ENCODE measurements around the gene LINGO4. TPM values are rescaled to one million over a fixed set of nuclear protein-coding genes. Genes with fewer than 3 reads are reported as not detected.

The LINGO4 gene
- total RNA-seq, 1 experiment from 2014 or later: not detected

GRCh38 chr1:151837197-151837596, 32.0 kb upstream of the LINGO4 start:
- Histone ChIP-seq H3K4me1 (replicated peaks; ENCODE audit: insufficient read depth) (peaks cover 43% of the 10 kb centered on the region), H3K36me3 (ENCODE audit: low read depth) (no peaks in the 10 kb centered on the region), H3K9me2 (ENCODE audit: insufficient read depth) (no peaks in the 10 kb centered on the region), H3K9me3 (ENCODE audit: insufficient read depth, low read depth) (no peaks in the 10 kb centered on the region), H3K27ac (peak overlapping the region; percentile 12; the same call in 1 of the 2 replicates), H3F3A (ENCODE audit: insufficient read depth, low read depth) (peaks cover 32% of the 10 kb centered on the region), H3K79me2 (ENCODE audit: low read depth) (peaks cover 18% of the 10 kb centered on the region; the same call in 1 of the 2 replicates), H3K4me3 (no peak overlapping the region), H2AFZ (no peak overlapping the region), H3K4me2 (peak overlapping the region; percentile 77), H3K27me3 (ENCODE audit: insufficient read depth, low read depth) (no peaks in the 10 kb centered on the region), H4K20me1 (ENCODE audit: insufficient read depth) (no peaks in the 10 kb centered on the region)
- ChIA-PET POLR2A (ENCODE audit: unreplicated experiment) (interaction anchor here (0.6 kb wide), 1 partner anchor 1926 kb away, joined by 6 read pairs; no protein-coding TSS in a partner anchor), CTCF (interaction anchor here (0.6 to 1.2 kb wide), 7 partner anchors 77 to 1232 kb away, joined by 3 to 8 read pairs (median 5); no protein-coding TSS in a partner anchor)
- DNase-seq: peak in 1 of 2 experiments; percentile 34
- TF ChIP-seq EZH2 (IDR thresholded peaks at IDR 0.05; ENCODE audit: low read depth) (no peak), CTCF (conservative IDR thresholded peaks at IDR 0.05) (no peak)
- no TSS peak for BruUV-seq (replicated peaks)
- intact Hi-C loops (cut with micrococcal nuclease; ENCODE audit: unreplicated experiment): loop anchor here (2.0 to 10.0 kb wide), 6 partner anchors 75 to 640 kb away; partner anchors contain the start of genes MRPL9, TUFT1 and ZNF687

- H3K9me2 ChIP-seq (ENCODE audit: insufficient read depth): no peaks in the 10 kb centered on the region
- H3K4me1 ChIP-seq (replicated peaks; ENCODE audit: insufficient read depth): peaks cover 41% of the 10 kb centered on the region
- DNase-seq: no peak
- intact Hi-C loops (cut with micrococcal nuclease; ENCODE audit: unreplicated experiment): loop anchor here (5.0 to 10.0 kb wide), 4 partner anchors 73 to 551 kb away; partner anchors contain the start of genes MRPL9 and ZNF687
- POLR2A ChIA-PET (ENCODE audit: unreplicated experiment): no interaction called here
- H3K9me3 ChIP-seq (ENCODE audit: insufficient read depth, low read depth): no peaks in the 10 kb centered on the region
- no peak overlapping the region for H3K4me2 ChIP-seq
- no peak for TF ChIP-seq CTCF (conservative IDR thresholded peaks at IDR 0.05)
- H3K27me3 ChIP-seq (ENCODE audit: insufficient read depth, low read depth): no peaks in the 10 kb centered on the region
- no peak overlapping the region for H3K4me3 ChIP-seq
- no peak overlapping the region for H2AFZ ChIP-seq
- no peaks in the 10 kb centered on the region for H3K36me3 ChIP-seq (ENCODE audit: low read depth)
- no peaks in the 10 kb centered on the region for H4K20me1 ChIP-seq (ENCODE audit: insufficient read depth)
- no peak overlapping the region for H3K27ac ChIP-seq
- CTCF ChIA-PET: interaction anchor here (0.6 to 1.2 kb wide), 4 partner anchors 141 to 508 kb away, joined by 3 to 4 read pairs (median 3); partner anchors contain the start of gene PI4KB
- peaks cover 25% of the 10 kb centered on the region for H3F3A ChIP-seq (ENCODE audit: insufficient read depth, low read depth)
- no TSS peak for BruUV-seq (replicated peaks)
- 0 out of 2 replicates have a peak, but pooled peaks cover 6% of the 10 kb centered on the region for H3K79me2 ChIP-seq (ENCODE audit: low read depth)
These were observed 30.4 kb upstream of the LINGO4 start for GRCh38 chr1:151835596-151835995.

GRCh38 chr1:151834239-151834638, 29.0 kb upstream of the LINGO4 start:
- Histone ChIP-seq H3K36me3 (ENCODE audit: low read depth) (no peaks in the 10 kb centered on the region), H4K20me1 (ENCODE audit: insufficient read depth) (no peaks in the 10 kb centered on the region), H2AFZ (no peak overlapping the region), H3F3A (ENCODE audit: insufficient read depth, low read depth) (peaks cover 15% of the 10 kb centered on the region), H3K79me2 (ENCODE audit: low read depth) (0 out of 2 replicates have a peak, but pooled peaks cover 5% of the 10 kb centered on the region), H3K27ac (no peak overlapping the region), H3K4me2 (no peak overlapping the region), H3K4me3 (no peak overlapping the region), H3K4me1 (replicated peaks; ENCODE audit: insufficient read depth) (peaks cover 43% of the 10 kb centered on the region), H3K27me3 (ENCODE audit: insufficient read depth, low read depth) (no peaks in the 10 kb centered on the region), H3K9me3 (ENCODE audit: insufficient read depth, low read depth) (no peaks in the 10 kb centered on the region), H3K9me2 (ENCODE audit: insufficient read depth) (no peaks in the 10 kb centered on the region)
- DNase-seq: no peak
- intact Hi-C loops (cut with micrococcal nuclease; ENCODE audit: unreplicated experiment): loop anchor here (10.0 kb wide), 1 partner anchor 549 kb away; the partner anchor contains the start of gene ZNF687
- POLR2A ChIA-PET (ENCODE audit: unreplicated experiment): no interaction called here
- BruUV-seq (replicated peaks): no TSS peak
- no peak for TF ChIP-seq CTCF (conservative IDR thresholded peaks at IDR 0.05)
- no peak for TF ChIP-seq EZH2 (IDR thresholded peaks at IDR 0.05; ENCODE audit: low read depth)
- CTCF ChIA-PET: interaction anchor here (1.1 kb wide), 1 partner anchor 734 kb away, joined by 3 read pairs; no protein-coding TSS in a partner anchor
